ENCODE measurements around the gene INTS11.

The INTS11 gene

GRCh38 chr1:1318131-1318652 is 6.3 kb downstream of the INTS11 start (continued):
- TF ChIP-seq SP2 (tag by site-specific recombination; IDR thresholded peaks at IDR 0.05): peak; percentile 56
- TF ChIP-seq ZNF174 (tag by site-specific recombination; IDR thresholded peaks at IDR 0.05): no peak
- peak; percentile 5; the same call in 1 of the 2 replicates for TF ChIP-seq BCL11A (tag by site-specific recombination; IDR thresholded peaks at IDR 0.05; ENCODE audit: low read depth)
- no peak for TF ChIP-seq ZNF394 (tag by site-specific recombination; IDR thresholded peaks at IDR 0.05; ENCODE audit: borderline replicate concordance)
- TF ChIP-seq ZNF692 (tag by site-specific recombination; IDR thresholded peaks at IDR 0.05): 0 out of 2 replicates have a peak, but pooled peaks have one; percentile 33
- peak; percentile 67 for TF ChIP-seq KLF9 (tag by site-specific recombination; IDR thresholded peaks at IDR 0.05; ENCODE audit: low read depth)
- TF ChIP-seq HOXC10 (CRISPR knock-in tag; IDR thresholded peaks at IDR 0.05): no peak
- no peak for TF ChIP-seq BCL11B (tag by site-specific recombination; IDR thresholded peaks at IDR 0.05; ENCODE audit: low read depth)
- no peak for TF ChIP-seq ZNF548 (tag by site-specific recombination; IDR thresholded peaks at IDR 0.05)
- no peak for TF ChIP-seq ZNF626 (tag by site-specific recombination; IDR thresholded peaks at IDR 0.05)
- no peak for TF ChIP-seq GFI1B (tag by site-specific recombination; IDR thresholded peaks at IDR 0.05)
- TF ChIP-seq MZF1 (tag by site-specific recombination; IDR thresholded peaks at IDR 0.05; ENCODE audit: borderline replicate concordance): no peak; the same call in 1 of the 2 replicates
- no peak for TF ChIP-seq ZNF600 (tag by site-specific recombination; IDR thresholded peaks at IDR 0.05)
- no peak for TF ChIP-seq ZNF211 (tag by site-specific recombination; IDR thresholded peaks at IDR 0.05; ENCODE audit: low read depth)
- TF ChIP-seq ZBTB49 (tag by site-specific recombination; IDR thresholded peaks at IDR 0.05; ENCODE audit: low read depth): no peak
- peak; percentile 64 for TF ChIP-seq ZBTB17 (tag by site-specific recombination; IDR thresholded peaks at IDR 0.05)
- peak; percentile 87 for TF ChIP-seq SP7 (tag by site-specific recombination; IDR thresholded peaks at IDR 0.05)
- TF ChIP-seq PRDM10 (tag by site-specific recombination; IDR thresholded peaks at IDR 0.05): peak; percentile 47; the same call in 1 of the 2 replicates
- no peak for TF ChIP-seq ZNF274 (IDR thresholded peaks at IDR 0.05; ENCODE audit: low read length)
- TF ChIP-seq ZNF274 (tag by site-specific recombination; IDR thresholded peaks at IDR 0.05; ENCODE audit: borderline replicate concordance): no peak
- peak; percentile 40; the same call in 1 of the 2 replicates for TF ChIP-seq ZNF580 (tag by site-specific recombination; IDR thresholded peaks at IDR 0.05)
- no peak for TF ChIP-seq ZIC2 (tag by site-specific recombination; IDR thresholded peaks at IDR 0.05)
- TF ChIP-seq ZBTB10 (tag by site-specific recombination; IDR thresholded peaks at IDR 0.05): no peak
- no peak for TF ChIP-seq ZNF585B (tag by site-specific recombination; IDR thresholded peaks at IDR 0.05)
- no peak for TF ChIP-seq YY2 (tag by site-specific recombination; IDR thresholded peaks at IDR 0.05)
- TF ChIP-seq ZNF747 (tag by site-specific recombination; IDR thresholded peaks at IDR 0.05): no peak
- no peak for TF ChIP-seq ZNF398 (tag by site-specific recombination; IDR thresholded peaks at IDR 0.05)

Data from HEK293 (cell line).